PC-3 (cell line): ENCODE measurements around the gene SLC9A9. TPM values are rescaled to one million over a fixed set of nuclear protein-coding genes. Genes with fewer than 3 reads are reported as not detected.

Experiments
- ATAC-seq: fragments of 200-7000 bp; cut with Tn5 transposase; 2 replicates; pipeline ENCODE4 v1.9.1; 2020; ENCODE audit warnings: mild to moderate bottlenecking, moderate library complexity
- BruUV-seq: library from RNA; stranded (reverse); fragments of 400-500 nt; replicated peaks from 2 replicates; lab custom pipeline; 2021; lab: Mats Ljungman, UMichigan
- CTCF ChIA-PET: fragments of 300-600 bp; sonication (Branson Sonifier 250); formaldehyde crosslinking; loops from one replicate; lab custom pipeline; 2022; ENCODE audit warnings: antibody characterized with exemption; lab: Charles Lee
- POLR2A ChIA-PET: fragments of 300-600 bp; sonication (Branson Sonifier 250); formaldehyde crosslinking; loops from one replicate; lab custom pipeline; 2022; ENCODE audit warnings: antibody characterized with exemption; ENCODE audit not compliant: unreplicated experiment; lab: Charles Lee
- DNase-seq: peaks from one replicate; pipeline ENCODE4 v3.0.0-alpha.2; 2015
- H2AFZ ChIP-seq: fragments of 300-600 bp; sonication (generic); 2 replicates; pipeline ENCODE4 v1.6.0; 2016; ENCODE audit warnings: antibody characterized with exemption, low read length
- H3F3A ChIP-seq: fragments of 300-600 bp; sonication (generic); one replicate; pipeline ENCODE4 v1.6.0; 2017; ENCODE audit warnings: antibody characterized with exemption, low read length, control low read depth, mild to moderate bottlenecking; ENCODE audit not compliant: unreplicated experiment
- H3K27ac ChIP-seq: fragments of 300-600 bp; sonication (generic); 2 replicates; pipeline ENCODE4 v1.5.1; 2016; ENCODE audit warnings: mild to moderate bottlenecking, low read length
- H3K27me3 ChIP-seq: fragments of 300-600 bp; sonication (generic); 2 replicates; pipeline ENCODE4 v1.6.1; 2016; ENCODE audit warnings: low read length, mixed read lengths
- H3K36me3 ChIP-seq: fragments of 300-600 bp; sonication (generic); 2 replicates; pipeline ENCODE4 v1.6.1; 2016; ENCODE audit warnings: low read depth, mixed run types, low read length, mixed read lengths
- H3K4me1 ChIP-seq: fragments of 300-600 bp; sonication (generic); 2 replicates; pipeline ENCODE4 v1.5.1; 2016; ENCODE audit warnings: low read length; ENCODE audit not compliant: insufficient read depth
- H3K4me2 ChIP-seq: fragments of 300-600 bp; sonication (generic); 2 replicates; pipeline ENCODE4 v1.6.0; 2016; ENCODE audit warnings: low read length
- H3K4me3 ChIP-seq: fragments of 300-600 bp; sonication (generic); 2 replicates; pipeline ENCODE4 v1.5.1; 2016; ENCODE audit warnings: mild to moderate bottlenecking, low read length, mixed read lengths
- H3K79me2 ChIP-seq: fragments of 300-600 bp; sonication (generic); 2 replicates; pipeline ENCODE4 v1.6.1; 2017; ENCODE audit warnings: low read length, mixed read lengths
- H3K9ac ChIP-seq: fragments of 300-600 bp; sonication (generic); 2 replicates; pipeline ENCODE4 v1.6.0; 2016; ENCODE audit warnings: mild to moderate bottlenecking, low read length
- H3K9me2 ChIP-seq: fragments of 300-600 bp; sonication (generic); replicated peaks from 2 replicates; pipeline ENCODE4 v1.6.1; 2016; ENCODE audit warnings: mixed run types, low read length, mixed read lengths
- H3K9me3 ChIP-seq: fragments of 300-600 bp; sonication (generic); 2 replicates; pipeline ENCODE4 v1.6.1; 2016; ENCODE audit warnings: low read length, mixed read lengths
- H4K20me1 ChIP-seq: fragments of 300-600 bp; sonication (generic); 2 replicates; pipeline ENCODE4 v1.6.1; 2016; ENCODE audit warnings: low read length, mixed read lengths
- CTCF ChIP-seq: fragments of 300-600 bp; sonication (generic); conservative IDR thresholded peaks from 2 replicates; pipeline ENCODE4 v1.5.1; 2017; ENCODE audit warnings: antibody characterized with exemption, low read depth, mild to moderate bottlenecking, low read length
- EZH2 ChIP-seq: fragments of 300-600 bp; sonication (generic); IDR thresholded peaks from one replicate; pipeline ENCODE4 v1.6.1; 2017; ENCODE audit warnings: antibody characterized with exemption, mild to moderate bottlenecking, low read length; ENCODE audit not compliant: unreplicated experiment
- EZH2phosphoT487 ChIP-seq: fragments of 300-600 bp; sonication (generic); IDR thresholded peaks from 2 replicates; pipeline ENCODE4 v1.6.1; 2018; ENCODE audit warnings: mild to moderate bottlenecking, antibody characterized with exemption, low read length, borderline replicate concordance
- intact Hi-C: fragments of 100-400 bp; cut with micrococcal nuclease; formaldehyde crosslinking; loops from 2 replicates; pipeline ENCODE4 v1.9.0; 2023
- total RNA-seq: library from RNA; depleted of rRNA; stranded (reverse); fragments of >200 nt; gene quantifications from 2 replicates; pipeline ENCODE4 v1.2.3, GENCODE V29; 2014

Gene SLC9A9
- total RNA-seq, 1 experiment from 2014 or later = 0.07 TPM

DNA sequence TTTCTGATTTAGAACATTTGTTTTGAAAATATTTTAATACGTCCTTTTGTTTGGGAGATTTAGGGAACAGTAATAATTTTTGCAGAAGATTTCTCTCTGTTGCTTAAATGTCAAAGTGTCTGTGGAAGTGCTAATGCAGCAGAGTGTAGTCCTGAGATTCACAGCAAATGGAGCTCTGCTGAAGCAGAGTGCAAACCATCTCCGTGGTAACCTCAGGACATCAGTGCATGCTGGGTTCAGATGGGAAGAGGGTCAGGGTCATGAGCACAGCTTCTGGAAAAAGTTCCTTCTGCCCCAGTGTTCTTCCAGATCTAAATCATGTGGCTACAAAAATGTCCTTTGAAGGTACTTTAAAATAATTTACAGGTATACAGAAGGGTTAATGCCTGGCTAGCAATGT is 39.9 kb upstream of the SLC9A9 start:
- POLR2A ChIA-PET = no interaction called here
- no TSS peak for BruUV-seq

DNA sequence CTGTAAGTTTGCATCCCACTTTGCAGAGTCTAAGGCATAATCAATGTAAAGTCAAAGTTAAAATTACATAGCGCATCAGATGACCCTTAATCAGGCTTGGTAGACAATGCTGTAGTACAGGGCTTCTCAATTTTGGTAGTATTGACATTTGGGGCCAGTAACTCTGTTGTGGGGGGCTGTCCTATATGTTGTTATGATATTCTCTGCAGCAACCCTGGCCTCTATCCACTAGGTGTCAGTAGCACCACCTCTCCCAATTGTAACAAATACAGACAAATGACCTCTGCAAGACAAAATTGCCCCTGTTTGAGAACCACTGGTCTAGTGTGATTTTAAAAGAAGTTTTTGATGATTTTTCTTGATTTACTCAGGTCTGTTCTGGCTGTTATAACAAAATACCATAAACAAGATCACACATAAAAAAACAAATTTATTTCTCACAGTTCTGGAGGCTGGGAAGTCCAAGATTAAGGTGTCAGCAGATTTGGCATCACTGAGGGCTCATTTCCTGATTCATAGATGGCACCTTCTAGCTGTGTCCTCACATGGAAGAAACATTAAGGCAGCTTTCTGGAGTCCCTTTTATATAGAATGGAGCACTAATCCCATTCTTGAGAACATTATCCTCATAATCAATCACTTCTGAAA is 37.6 kb upstream of the SLC9A9 start:
- no peak for TF ChIP-seq EZH2phosphoT487
- peak; percentile 70 for TF ChIP-seq CTCF
- no TSS peak for BruUV-seq
- H3K4me2 ChIP-seq = no peak overlapping the region
- CTCF ChIA-PET = no interaction called here
- no peaks in the 10 kb centered on the region for H3F3A ChIP-seq
- H3K27ac ChIP-seq = no peak overlapping the region
- no peak overlapping the region for H3K9ac ChIP-seq
- H3K4me1 ChIP-seq = no peaks in the 10 kb centered on the region
- no peak overlapping the region for H2AFZ ChIP-seq
- no peaks in the 10 kb centered on the region for H3K36me3 ChIP-seq
- H3K79me2 ChIP-seq = no peaks in the 10 kb centered on the region
- POLR2A ChIA-PET = no interaction called here
- no peaks in the 10 kb centered on the region for H4K20me1 ChIP-seq
- intact Hi-C loops = loop anchor here (10.0 kb wide), 2 partner anchors 111 to 1879 kb away; no protein-coding TSS in a partner anchor
- H3K9me2 ChIP-seq = no peaks in the 10 kb centered on the region
- no peaks in the 10 kb centered on the region for H3K9me3 ChIP-seq
- H3K27me3 ChIP-seq = no peaks in the 10 kb centered on the region
- DNase-seq (peak; percentile 53), ATAC-seq (peak; percentile 64)
- H3K4me3 ChIP-seq = no peak overlapping the region

More for the DNA sequence above, 39.9 kb upstream of the SLC9A9 start:
- no peaks in the 10 kb centered on the region for H3K9me2 ChIP-seq
- no peak overlapping the region for H3K4me3 ChIP-seq
- H3K9me3 ChIP-seq = no peaks in the 10 kb centered on the region
- no peak for TF ChIP-seq EZH2
- H3K36me3 ChIP-seq = no peaks in the 10 kb centered on the region
- no peak overlapping the region for H3K9ac ChIP-seq
- no peaks in the 10 kb centered on the region for H3K79me2 ChIP-seq
- H2AFZ ChIP-seq = no peak overlapping the region
- no peaks in the 10 kb centered on the region for H3K4me1 ChIP-seq
- no peak overlapping the region for H3K27ac ChIP-seq
- H4K20me1 ChIP-seq = no peaks in the 10 kb centered on the region
- no peak overlapping the region for H3K4me2 ChIP-seq
- intact Hi-C loops = loop anchor here (10.0 kb wide), 2 partner anchors 113 to 1877 kb away; no protein-coding TSS in a partner anchor
- H3F3A ChIP-seq = no peaks in the 10 kb centered on the region
- no peaks in the 10 kb centered on the region for H3K27me3 ChIP-seq
- DNase-seq (no peak), ATAC-seq (no peak)
- CTCF ChIA-PET = no interaction called here

DNA sequence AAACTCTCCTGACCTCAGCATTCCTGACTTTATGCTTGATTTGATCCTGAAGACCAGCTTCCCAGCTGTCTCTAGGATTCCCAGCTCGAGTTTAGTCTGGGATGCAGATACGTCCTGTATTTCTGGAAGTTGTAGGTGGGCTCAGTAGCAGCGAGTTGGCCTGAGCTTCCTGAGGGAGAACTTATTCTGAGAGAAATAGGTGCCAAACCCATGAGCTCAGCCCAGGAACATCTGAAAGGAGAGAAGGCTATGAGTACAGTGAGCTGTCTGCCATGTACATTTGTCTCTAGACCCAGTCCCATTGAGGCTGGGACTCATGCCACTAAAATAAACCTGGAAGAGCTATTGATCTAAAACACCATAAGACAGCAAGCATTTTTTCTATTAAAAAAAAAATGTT is 36.6 kb upstream of the SLC9A9 start:
- Histone ChIP-seq H4K20me1 (no peaks in the 10 kb centered on the region), H3K27ac (no peak overlapping the region), H3K9me3 (no peaks in the 10 kb centered on the region), H3K9me2 (no peaks in the 10 kb centered on the region), H3F3A (no peaks in the 10 kb centered on the region), H3K27me3 (no peaks in the 10 kb centered on the region), H3K4me2 (no peak overlapping the region), H3K79me2 (no peaks in the 10 kb centered on the region), H3K36me3 (no peaks in the 10 kb centered on the region), H3K9ac (no peak overlapping the region), H2AFZ (no peak overlapping the region), H3K4me3 (no peak overlapping the region), H3K4me1 (no peaks in the 10 kb centered on the region)
- no peak for ATAC-seq
- TF ChIP-seq CTCF (no peak), EZH2phosphoT487 (no peak), EZH2 (no peak)
- ChIA-PET CTCF (interaction anchor here (0.6 kb wide), 1 partner anchor 1638 kb away, joined by 4 read pairs; no protein-coding TSS in a partner anchor), POLR2A (no interaction called here)
- intact Hi-C loops = loop anchor here (10.0 kb wide), 2 partner anchors 110 to 1880 kb away; no protein-coding TSS in a partner anchor
- DNase-seq = no peak
- no TSS peak for BruUV-seq
